OCI-LY7 (cell line): ENCODE data around the gene MUC22.
"Not testable (repeated sequence)": the region's sequence is repeated elsewhere in the genome, so short reads cannot be mapped to it uniquely, and the experiment has no call there.

ENCODE experiments used
- EZH2phosphoT487 ChIP-seq: fragments of 200-600 bp; sonication (generic); IDR thresholded peaks from 2 replicates; pipeline ENCODE4 v1.6.1; 2018; ENCODE audit warnings: low read depth, borderline replicate concordance, mild to moderate bottlenecking, mixed run types, antibody characterized with exemption, low read length, moderate library complexity, mixed read lengths
- TF ChIP-seq, protein P1 (sequence below): fragments of 200-600 bp; sonication (generic); conservative IDR thresholded peaks from 2 replicates; pipeline ENCODE4 v1.5.1; 2014; ENCODE audit warnings: mild to moderate bottlenecking, antibody characterized with exemption, low read length, moderate library complexity, mixed read lengths

DNA sequence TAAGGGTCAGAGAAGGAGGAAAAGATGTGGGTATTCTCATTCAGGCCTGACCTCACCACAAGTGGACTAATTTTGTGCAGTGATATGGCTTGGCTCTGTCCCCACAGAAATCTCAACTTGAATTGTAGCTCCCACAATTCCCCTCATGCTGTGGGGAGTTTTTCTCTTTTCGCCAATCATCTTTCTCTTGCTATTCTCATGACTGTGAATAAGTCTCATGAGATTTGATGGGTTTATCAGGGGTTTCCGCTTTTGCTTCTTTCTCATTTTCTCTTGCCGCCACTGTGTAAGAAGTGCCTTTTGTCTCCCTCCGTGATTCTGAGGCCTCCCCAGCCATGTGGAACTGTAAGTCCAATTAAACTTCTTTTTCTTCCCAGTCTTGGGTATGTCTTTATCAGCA is 42.9 kb downstream of the MUC22 start:
- TF ChIP-seq, protein P1, sequence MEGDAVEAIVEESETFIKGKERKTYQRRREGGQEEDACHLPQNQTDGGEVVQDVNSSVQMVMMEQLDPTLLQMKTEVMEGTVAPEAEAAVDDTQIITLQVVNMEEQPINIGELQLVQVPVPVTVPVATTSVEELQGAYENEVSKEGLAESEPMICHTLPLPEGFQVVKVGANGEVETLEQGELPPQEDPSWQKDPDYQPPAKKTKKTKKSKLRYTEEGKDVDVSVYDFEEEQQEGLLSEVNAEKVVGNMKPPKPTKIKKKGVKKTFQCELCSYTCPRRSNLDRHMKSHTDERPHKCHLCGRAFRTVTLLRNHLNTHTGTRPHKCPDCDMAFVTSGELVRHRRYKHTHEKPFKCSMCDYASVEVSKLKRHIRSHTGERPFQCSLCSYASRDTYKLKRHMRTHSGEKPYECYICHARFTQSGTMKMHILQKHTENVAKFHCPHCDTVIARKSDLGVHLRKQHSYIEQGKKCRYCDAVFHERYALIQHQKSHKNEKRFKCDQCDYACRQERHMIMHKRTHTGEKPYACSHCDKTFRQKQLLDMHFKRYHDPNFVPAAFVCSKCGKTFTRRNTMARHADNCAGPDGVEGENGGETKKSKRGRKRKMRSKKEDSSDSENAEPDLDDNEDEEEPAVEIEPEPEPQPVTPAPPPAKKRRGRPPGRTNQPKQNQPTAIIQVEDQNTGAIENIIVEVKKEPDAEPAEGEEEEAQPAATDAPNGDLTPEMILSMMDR: not testable (repeated sequence)
- not testable (repeated sequence) for TF ChIP-seq EZH2phosphoT487
